ENCODE measurements around the gene EXOC3L4. TPM values are rescaled to one million over a fixed set of nuclear protein-coding genes. Genes with fewer than 3 reads are reported as not detected.

The EXOC3L4 gene
- total RNA-seq, 4 donors from 2014 or later, result 0.63 to 2.1 (median 1.3) TPM

GRCh38 chr14:103102689-103103260, 8.2 kb downstream of the EXOC3L4 start:
- Histone ChIP-seq H3K4me3 (peak overlapping the region in 1 of 4 donors; percentile 26), H3K4me1 (peaks cover 0 to 51% (median 26%) of the 10 kb centered on the region in 4 donors), H3K27ac (no peak overlapping the region), H3K36me3 (no peaks in the 10 kb centered on the region), H3K9me3 (no peaks in the 10 kb centered on the region), H3K27me3 (peaks cover 2 to 44% of the 10 kb centered on the region in 2 donors)
- 41 to 63% methylated on average over 17 to 38 of the region's 39 CpGs for WGBS, 2 donors
- TF ChIP-seq EP300 (IDR thresholded peaks at IDR 0.05) (no peak), POLR2A (IDR thresholded peaks at IDR 0.05) (no peak)
- TF ChIP-seq, protein P1, sequence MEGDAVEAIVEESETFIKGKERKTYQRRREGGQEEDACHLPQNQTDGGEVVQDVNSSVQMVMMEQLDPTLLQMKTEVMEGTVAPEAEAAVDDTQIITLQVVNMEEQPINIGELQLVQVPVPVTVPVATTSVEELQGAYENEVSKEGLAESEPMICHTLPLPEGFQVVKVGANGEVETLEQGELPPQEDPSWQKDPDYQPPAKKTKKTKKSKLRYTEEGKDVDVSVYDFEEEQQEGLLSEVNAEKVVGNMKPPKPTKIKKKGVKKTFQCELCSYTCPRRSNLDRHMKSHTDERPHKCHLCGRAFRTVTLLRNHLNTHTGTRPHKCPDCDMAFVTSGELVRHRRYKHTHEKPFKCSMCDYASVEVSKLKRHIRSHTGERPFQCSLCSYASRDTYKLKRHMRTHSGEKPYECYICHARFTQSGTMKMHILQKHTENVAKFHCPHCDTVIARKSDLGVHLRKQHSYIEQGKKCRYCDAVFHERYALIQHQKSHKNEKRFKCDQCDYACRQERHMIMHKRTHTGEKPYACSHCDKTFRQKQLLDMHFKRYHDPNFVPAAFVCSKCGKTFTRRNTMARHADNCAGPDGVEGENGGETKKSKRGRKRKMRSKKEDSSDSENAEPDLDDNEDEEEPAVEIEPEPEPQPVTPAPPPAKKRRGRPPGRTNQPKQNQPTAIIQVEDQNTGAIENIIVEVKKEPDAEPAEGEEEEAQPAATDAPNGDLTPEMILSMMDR (IDR thresholded peaks at IDR 0.05), result no peak
- no peak for DNase-seq (ENCODE audit: low spot score in 2 of 2)

- H3K4me1 ChIP-seq, result peaks cover 0 to 50% (median 26%) of the 10 kb centered on the region in 4 donors
- H3K4me3 ChIP-seq, result peak overlapping the region in 1 of 4 donors; percentile 34
- DNase-seq (ENCODE audit: low spot score in 2 of 2), result no peak
- TF ChIP-seq EP300 (IDR thresholded peaks at IDR 0.05) (no peak), POLR2A (IDR thresholded peaks at IDR 0.05) (no peak)
- TF ChIP-seq, protein P1 (IDR thresholded peaks at IDR 0.05), result peak in 3 of 5 experiments; percentile 7 to 19 (median 16)
- no peak overlapping the region for H3K27ac ChIP-seq
- no peaks in the 10 kb centered on the region for H3K9me3 ChIP-seq
- no peaks in the 10 kb centered on the region for H3K36me3 ChIP-seq
- peaks cover 2 to 44% of the 10 kb centered on the region in 2 donors for H3K27me3 ChIP-seq
- WGBS, 2 donors, result 5 to 36% methylated on average over 11 to 35 of the region's 68 CpGs
These were observed 9.2 kb downstream of the EXOC3L4 start for GRCh38 chr14:103103461-103104388.

DNA sequence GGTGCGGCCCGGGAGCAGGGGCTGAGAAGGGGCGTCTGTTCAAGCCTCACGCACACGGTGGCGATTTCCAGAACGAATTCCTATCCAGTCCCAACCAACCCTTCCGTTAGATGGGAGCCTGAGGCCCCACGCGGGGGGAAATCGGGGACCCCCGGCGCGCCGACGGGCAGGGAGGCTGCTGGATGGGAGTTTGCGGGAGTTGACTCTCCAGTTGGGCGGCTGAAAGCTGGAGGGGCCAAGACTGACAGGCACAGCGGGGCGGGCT, 9.8 kb downstream of the EXOC3L4 start:
- TF ChIP-seq, protein P1 (IDR thresholded peaks at IDR 0.05), result no peak
- TF ChIP-seq EP300 (IDR thresholded peaks at IDR 0.05) (no peak), POLR2A (IDR thresholded peaks at IDR 0.05) (no peak)
- no peak for DNase-seq (ENCODE audit: low spot score in 2 of 2)
- Histone ChIP-seq H3K27ac (no peak overlapping the region), H3K4me1 (peaks cover 0 to 45% (median 26%) of the 10 kb centered on the region in 4 donors), H3K9me3 (no peaks in the 10 kb centered on the region), H3K36me3 (no peaks in the 10 kb centered on the region), H3K4me3 (no peak overlapping the region), H3K27me3 (peaks cover 2 to 44% of the 10 kb centered on the region in 2 donors)
- 17 to 18% methylated on average over 1 to 13 of the region's 20 CpGs for WGBS, 2 donors

DNA sequence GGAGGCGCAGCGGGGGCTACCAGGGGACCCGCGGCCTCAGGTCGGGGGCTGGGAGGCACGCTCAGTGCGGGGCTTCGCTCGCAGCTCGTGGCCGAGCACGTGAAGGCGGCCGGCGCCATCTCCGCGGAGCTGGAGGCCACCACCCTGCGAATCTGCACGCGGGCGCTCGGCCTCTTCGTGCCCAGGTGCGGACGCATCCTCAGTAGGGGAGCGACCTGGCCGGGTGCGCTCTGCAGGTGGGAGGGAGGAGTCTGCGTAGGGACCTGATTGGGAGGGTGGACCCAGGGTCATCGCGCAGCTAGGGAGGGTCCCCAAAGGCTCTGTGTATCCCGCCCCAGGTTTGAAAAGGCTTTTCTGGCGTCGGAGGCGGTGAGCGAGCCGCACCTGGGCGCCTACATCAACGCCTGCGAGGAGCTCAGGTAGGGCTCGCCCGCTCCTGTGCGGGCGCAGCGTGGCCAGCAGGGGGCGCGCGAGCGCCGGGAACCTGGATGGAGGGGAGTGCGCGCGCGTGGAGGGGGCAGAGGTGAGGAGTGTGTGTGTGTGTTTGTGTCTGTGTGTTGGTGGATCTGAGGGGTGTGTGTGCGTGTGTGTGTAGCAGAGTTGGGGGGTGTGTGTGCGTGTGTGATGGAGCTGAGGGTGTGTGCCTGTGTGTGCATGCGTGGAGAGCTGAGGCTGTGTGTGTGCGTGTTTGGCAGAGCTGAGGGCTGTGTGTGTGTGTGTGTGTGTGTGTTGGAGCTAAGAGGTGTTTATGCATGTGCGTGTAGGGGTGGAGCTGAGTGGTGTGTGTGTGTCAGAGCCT, 10.3 kb downstream of the EXOC3L4 start:
- Histone ChIP-seq H3K36me3 (no peaks in the 10 kb centered on the region), H3K27me3 (peaks cover 2 to 44% of the 10 kb centered on the region in 2 donors), H3K9me3 (no peaks in the 10 kb centered on the region), H3K4me1 (peaks cover 0 to 43% (median 30%) of the 10 kb centered on the region in 4 donors), H3K27ac (no peak overlapping the region), H3K4me3 (no peak overlapping the region)
- DNase-seq (ENCODE audit: low spot score in 2 of 2), result peak; percentile 53 to 69
- TF ChIP-seq EP300 (IDR thresholded peaks at IDR 0.05), result no peak
- TF ChIP-seq, protein P1 (IDR thresholded peaks at IDR 0.05), result peak; percentile 94 to 99 (median 98)
- no peak for TF ChIP-seq POLR2A (IDR thresholded peaks at IDR 0.05)
- 5 to 6% methylated on average over 38 to 50 of the region's 59 CpGs for WGBS, 2 donors
